Dermis microvascular lymphatic vessel endothelial cell (primary cell): ENCODE measurements around the gene POLE3. TPM values are rescaled to one million over a fixed set of nuclear protein-coding genes. Genes with fewer than 3 reads are reported as not detected.
A peak's percentile ranks its signal among the peaks of the same experiment; 100 is the strongest.
"Not testable (repeated sequence)": the region's sequence is repeated elsewhere in the genome, so short reads cannot be mapped to it uniquely, and the experiment has no call there.

Source experiments
- DNase-seq, 2 donors: peaks; one replicate each; pipeline versions ENCODE4 v3.0.0 to v3.0.0-alpha.2; 2010; ENCODE audit warnings: low read depth in 2 of 2
- total RNA-seq: library from RNA; depleted of rRNA; stranded (reverse); fragments of >200 nt; gene quantifications from 2 replicates; pipeline ENCODE4 v1.2.1, GENCODE V29; 2014

Gene POLE3
- total RNA-seq, 1 donor from 2014 or later = 39.7 TPM

DNA sequence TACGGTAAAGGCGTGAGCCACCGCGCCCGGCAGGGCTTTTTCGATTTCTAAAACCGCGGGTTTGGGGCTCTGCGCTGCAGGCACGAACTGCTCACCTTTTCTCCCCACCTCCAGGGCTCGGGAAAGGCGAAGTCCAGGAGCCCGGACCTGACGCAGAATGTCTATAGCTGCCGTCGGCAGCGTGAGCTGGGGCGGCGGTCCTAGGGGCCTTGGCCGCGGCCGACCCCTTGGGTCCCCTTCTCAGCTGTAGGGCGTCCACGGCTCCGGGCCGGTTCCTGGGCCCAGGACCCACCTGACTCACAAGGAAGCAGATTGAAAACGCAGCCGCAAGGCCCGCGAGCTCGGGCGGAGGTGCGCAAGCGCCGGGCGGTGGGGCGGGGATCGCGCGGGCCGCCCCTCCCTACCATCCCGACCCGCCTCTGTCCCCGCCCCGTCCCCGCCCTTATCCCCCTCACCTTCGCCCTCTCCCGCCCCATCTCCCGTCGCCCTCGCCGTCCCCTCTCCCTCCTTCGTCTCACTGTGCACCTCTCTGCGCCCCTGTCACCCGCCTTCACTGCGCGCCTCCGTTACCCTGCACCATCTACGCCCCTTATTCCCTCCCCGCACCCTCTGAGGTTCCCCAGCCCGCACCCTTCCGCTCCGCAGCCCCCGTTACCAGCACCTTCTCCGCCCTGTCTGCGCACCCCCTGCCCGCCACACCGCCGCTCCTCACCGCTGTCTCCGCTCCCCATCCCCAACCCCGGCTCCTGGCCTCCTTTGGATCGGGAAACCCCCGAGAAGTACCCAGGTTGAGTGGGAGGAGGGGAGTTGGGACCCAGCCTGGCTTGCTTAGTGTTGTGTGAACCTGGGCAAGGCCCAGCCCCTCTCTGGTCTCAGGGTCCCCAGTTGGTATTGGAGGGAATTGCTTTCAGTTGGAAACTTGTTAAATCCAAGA, 33.6 kb downstream of the POLE3 start, which contains the start of gene HDHD3:
Gene HDHD3 (minus strand): TSS at position 353 of the 934 bp plus-strand sequence. CDS start 2,632 bp downstream, outside the sequence.
- DNase-seq = peak; percentile 24 to 70

DNA sequence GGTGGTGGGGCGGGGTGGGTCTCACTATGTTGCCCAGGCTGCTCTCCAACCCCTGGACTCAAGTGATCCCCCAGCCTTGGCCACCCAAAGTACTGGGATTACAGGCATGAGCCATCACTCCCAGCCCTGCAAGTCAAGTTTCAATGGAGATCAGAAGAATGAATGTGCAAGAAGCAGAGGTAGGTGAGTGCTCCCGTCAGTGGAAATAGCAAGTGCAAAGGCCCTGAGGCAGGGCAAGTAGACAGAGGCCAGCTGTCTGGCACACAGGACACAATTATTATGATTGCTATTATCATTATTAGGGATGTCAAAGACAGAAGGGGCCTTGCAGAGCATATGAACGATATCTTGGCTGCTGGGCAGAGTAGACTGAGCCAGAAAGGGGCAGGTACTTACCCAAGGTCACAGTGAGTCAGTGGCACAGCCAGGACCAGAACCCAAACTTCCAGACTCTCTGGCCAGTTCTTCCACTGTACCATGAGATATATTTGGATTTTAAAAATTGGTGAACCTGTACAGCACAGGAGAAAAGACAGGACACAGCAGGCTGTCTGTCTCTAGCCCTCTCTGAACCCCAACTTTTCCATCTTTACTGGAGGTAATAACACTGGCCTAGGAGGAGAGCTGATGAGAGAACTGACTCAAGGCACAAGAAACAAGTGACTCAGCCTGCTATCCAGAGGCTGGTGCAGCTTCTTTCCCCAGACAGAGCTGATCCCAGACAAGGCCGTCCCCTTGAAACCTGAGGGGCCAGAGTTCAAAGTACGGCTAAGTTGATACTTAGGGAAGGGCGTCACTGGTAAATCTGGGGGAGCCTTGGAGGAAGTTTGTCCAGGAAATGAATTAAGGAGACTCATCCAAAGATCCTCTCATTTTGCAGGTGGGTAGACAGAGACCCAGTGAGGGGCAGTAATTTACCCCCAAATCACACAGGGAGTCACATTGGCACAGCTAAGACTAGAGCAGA, 35.1 kb downstream of the POLE3 start:
- no peak for DNase-seq

DNA sequence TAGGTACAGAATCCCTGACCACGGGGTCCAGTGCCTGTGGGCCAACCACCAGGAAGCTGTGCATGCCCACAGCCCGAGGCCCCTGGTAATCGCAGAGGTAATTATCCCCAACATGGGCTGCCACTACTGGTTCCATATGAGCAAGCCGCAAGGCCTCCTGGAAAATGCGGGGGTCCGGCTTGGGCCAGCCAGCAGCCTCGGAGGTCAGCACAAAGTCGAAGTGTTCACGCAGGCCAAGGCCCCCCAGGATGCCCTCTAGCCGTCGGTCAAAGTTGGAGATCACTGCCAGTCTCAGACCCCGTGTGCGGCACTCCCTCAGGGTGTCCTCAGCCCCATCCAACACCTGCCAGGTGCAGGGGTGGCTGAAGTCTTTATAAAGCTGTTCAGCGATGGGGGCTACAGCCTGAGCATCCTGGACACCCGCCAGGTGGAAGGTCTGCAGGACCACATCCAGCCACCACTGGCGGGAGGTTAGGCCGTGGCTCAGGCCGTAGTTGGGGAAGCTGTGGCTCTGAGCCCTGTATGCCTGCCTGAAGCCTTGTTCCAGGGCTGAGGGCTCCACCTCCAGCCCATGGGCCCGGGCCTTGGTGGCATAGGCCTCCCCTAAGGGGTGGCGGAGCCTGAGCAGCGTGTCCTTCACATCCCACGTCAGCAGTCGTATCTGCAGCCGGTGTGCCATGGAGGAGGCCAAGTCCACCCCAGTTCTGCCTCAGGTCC, 36.6 kb downstream of the POLE3 start:
- no peak for DNase-seq

- no peak for DNase-seq
Observed at GRCh38 chr9:113373256-113373655, 37.2 kb downstream of the POLE3 start.

GRCh38 chr9:113372059-113372458, 38.4 kb downstream of the POLE3 start:
- DNase-seq = no peak

- DNase-seq = no peak
Observed at GRCh38 chr9:113370806-113371325, 39.6 kb downstream of the POLE3 start.

GRCh38 chr9:113369855-113370140, 40.7 kb downstream of the POLE3 start:
- DNase-seq = no peak

- no peak for DNase-seq
Observed at GRCh38 chr9:113368982-113369854, 41.3 kb downstream of the POLE3 start.

DNA sequence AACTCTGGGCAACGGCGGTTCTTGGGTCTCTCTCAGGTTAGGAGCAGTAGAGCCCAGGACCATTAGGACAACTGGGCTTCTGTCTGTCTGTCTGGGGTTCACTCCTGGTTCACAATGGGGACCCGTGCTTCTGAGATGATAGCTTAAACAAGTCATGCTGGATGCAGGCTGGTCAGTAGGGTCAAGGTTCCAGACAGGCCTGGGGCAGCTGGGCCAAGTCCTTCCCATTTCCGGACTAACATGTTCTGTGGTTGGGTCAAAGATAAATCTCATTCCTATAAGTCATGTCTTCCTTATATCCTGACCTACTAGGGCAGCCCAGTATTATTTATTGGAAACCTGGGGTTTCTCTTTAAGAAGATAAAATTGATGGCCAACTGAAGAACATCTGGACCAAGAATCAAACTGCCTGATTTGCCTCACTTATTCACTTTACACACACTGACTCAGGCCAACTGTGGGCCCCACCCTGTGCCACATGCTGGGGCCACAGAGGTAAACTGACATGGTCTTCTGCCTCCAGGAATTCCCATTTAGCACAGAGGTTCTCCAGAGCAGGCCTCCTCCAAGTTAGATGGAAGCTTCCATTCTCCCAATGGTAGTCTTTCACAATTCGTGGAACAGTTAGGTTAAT, 42.0 kb downstream of the POLE3 start:
- DNase-seq = no peak

DNA sequence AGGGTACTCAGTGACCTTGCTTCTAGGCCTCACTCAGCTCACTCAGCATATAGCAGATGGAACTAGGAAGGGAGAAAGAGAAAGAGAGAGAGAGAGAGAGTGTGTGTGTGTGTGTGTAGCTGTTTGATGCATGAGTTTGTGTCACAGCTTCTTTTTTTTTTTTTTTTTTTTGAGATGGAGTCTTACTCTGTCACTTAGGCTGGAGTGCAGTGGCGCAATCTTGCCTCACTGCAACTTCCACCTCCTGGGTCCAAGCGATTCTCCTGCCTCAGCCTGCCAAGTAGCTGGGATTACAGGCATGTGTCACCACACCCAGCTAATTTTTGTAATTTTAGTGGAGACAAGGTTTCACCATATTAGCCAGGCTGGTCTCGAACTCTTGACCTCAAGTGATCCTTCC, 44.8 kb downstream of the POLE3 start:
- not testable (repeated sequence) for DNase-seq

GRCh38 chr9:113364951-113365350, 45.5 kb downstream of the POLE3 start:
- no peak for DNase-seq

DNA sequence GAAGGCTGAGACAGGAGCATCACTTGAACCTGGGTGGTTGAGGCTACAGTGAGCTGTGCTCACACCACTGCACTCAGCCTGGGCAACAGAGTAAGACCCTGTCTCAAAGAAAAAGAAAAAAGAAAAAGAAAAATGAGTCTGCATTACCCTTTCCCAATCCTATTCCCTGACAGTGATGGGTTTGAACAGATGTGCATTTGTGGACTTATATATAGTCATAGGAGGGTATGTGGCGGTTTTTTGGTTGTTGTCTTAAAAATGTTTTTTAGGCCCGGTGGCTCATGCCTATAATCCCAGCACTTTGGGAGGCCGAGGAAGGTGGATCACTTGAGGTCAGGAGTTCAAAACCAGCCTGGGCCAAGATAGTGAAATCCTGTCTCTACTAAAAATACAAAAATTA, 47.1 kb downstream of the POLE3 start:
- DNase-seq = no peak

DNA sequence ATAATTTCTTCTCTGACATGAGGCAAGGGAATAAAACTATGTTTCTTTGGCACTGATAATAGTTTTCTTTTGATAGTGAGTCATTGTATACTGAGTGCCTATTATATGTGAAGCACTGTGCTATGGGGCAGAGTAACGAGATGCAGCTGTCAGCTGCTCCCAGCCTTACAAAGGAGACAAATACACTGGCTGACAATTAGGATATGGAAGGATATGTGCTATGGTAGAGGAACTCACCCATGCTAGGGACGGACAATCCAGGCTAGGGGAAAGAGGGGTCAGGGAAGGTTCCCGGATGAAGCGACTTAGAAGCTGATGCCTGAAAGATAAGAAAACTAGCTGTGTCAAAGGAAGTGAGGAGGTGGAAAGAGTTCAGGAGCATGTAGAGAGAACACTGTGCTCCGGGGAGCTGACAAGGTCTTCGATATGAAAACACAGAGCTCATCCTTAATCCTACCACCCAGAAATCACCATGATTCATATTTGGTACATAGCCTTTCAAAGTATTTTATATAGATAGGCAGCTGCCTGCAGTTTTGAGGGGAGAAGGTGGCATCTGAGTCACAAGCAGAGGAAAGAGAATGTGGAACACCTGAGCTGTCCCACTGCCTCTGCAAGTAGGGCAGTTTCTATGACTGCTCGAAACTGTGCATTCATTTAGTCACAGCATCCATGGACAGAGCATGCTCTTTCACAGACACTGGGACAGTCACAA, 49.0 kb downstream of the POLE3 start:
- peak in 1 of 2 donors; percentile 35 for DNase-seq

DNA sequence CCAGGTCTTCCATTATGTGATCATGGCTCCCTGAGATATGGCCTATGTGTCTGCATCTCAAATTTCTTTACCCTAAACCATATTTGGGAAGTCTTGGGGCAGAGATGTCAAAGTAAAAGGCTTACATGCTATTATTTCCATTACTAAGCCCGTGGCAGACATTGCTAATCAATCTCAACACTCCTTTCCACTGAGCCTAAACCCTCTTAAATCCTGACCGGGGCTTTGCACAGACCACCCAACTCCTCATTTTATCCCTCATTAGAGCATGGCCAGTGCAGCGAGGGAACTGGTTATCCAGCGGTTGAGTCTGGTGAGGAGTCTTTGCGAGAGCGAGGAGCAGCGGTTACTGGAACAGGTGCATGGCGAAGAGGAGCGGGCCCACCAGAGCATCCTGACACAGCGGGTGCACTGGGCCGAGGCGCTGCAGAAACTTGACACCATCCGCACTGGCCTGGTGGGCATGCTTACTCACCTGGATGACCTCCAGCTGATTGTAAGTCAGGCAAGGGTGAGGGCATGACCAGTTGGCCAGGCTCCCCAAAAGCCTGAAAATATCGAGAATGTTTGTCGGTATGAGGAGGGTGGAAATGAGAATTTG, 50.1 kb downstream of the POLE3 start:
- DNase-seq = no peak

- no peak for DNase-seq
Observed at GRCh38 chr9:113359385-113359784, 51.1 kb downstream of the POLE3 start.
